K562 (cell line): ENCODE results near the gene KIAA0930. TPM values are rescaled to one million over a fixed set of nuclear protein-coding genes. Genes with fewer than 3 reads are reported as not detected.

Experiments used
- ATAC-seq: fragments of 200-7000 bp; cut with Tn5 transposase; 3 replicates; pipeline ENCODE4 v1.9.1; 2020; ENCODE audit warnings: moderate library complexity
- BruUV-seq: library from RNA; stranded (reverse); fragments of 400-500 nt; replicated peaks from 2 replicates; lab custom pipeline; 2021; lab: Mats Ljungman, UMichigan
- CTCF ChIA-PET: fragments of 300-600 bp; formaldehyde crosslinking; extraction: SDS; loops from one replicate; lab custom pipeline; 2021; ENCODE audit warnings: low intra/inter-chr PET ratio; lab: Yijun Ruan, JAX
- POLR2A ChIA-PET: fragments of 300-600, 350-650 bp; sonication (Branson Sonifier 250); formaldehyde crosslinking; extraction: SDS; loops from one replicate; lab custom pipeline; 2021; ENCODE audit warnings: antibody characterized with exemption, inconsistent platforms; lab: Yijun Ruan, JAX
- DNase-seq, 4 experiments: peaks; one replicate each; pipeline versions ENCODE4 v3.0.0 to v3.0.0-alpha.2; 2011 to 2018; ENCODE audit warnings: low spot score in 3 of 4, mixed read lengths in 3 of 4; ENCODE audit errors: extremely low read depth in 1 of 4
- FAIRE-seq: peaks from 2 replicates; lab custom pipeline; 2011; peaks lifted over from hg19 to GRCh38; lab: Jason Lieb, UNC
- H2AFZ ChIP-seq: 2 replicates; pipeline ENCODE4 v1.6.0; 2011; ENCODE audit warnings: low read depth, low read length, control low read depth, inconsistent platforms
- H3K27ac ChIP-seq: fragments of 200-600 bp; 3 replicates; pipeline ENCODE4 v1.8.0; 2011; ENCODE audit warnings: low read depth, mild to moderate bottlenecking, control low read depth, inconsistent platforms, low read length, moderate library complexity, mixed read lengths; ENCODE audit errors: extremely low read depth
- H3K27me3 ChIP-seq, 2 experiments: fragments of 300-600 bp in 1 of 2; 2 replicates in 1 of 2; 3 replicates in 1 of 2; pipeline versions ENCODE4 v1.6.0 to v1.8.0; 2011; ENCODE audit warnings: inconsistent platforms in 2 of 2, low read length in 2 of 2, mild to moderate bottlenecking in 1 of 2, mixed read lengths in 1 of 2, moderate library complexity in 1 of 2; ENCODE audit not compliant: control insufficient read depth in 2 of 2, insufficient read depth in 2 of 2
- H3K36me3 ChIP-seq: fragments of 300-600 bp; 3 replicates; pipeline ENCODE4 v1.8.0; 2011; ENCODE audit warnings: mild to moderate bottlenecking, low read length, inconsistent platforms; ENCODE audit not compliant: control insufficient read depth, insufficient read depth
- H3K4me1 ChIP-seq, 2 experiments: fragments of 200-600 bp in 1 of 2; replicated peaks in 1 of 2; 2 replicates in 1 of 2; 3 replicates in 1 of 2; pipeline versions ENCODE4 v1.5.1 to v1.8.0; 2011; ENCODE audit warnings: inconsistent platforms in 2 of 2, low read length in 2 of 2, mild to moderate bottlenecking in 1 of 2, mixed read lengths in 1 of 2, moderate library complexity in 1 of 2; ENCODE audit not compliant: control insufficient read depth in 2 of 2, insufficient read depth in 2 of 2
- H3K4me2 ChIP-seq: 2 replicates; pipeline ENCODE4 v1.6.1; 2011; ENCODE audit warnings: low read length, control low read depth, inconsistent platforms, mixed read lengths; ENCODE audit not compliant: insufficient read depth
- H3K4me3 ChIP-seq: fragments of 200-600 bp; sonication (generic), shearing (Covaris generic); 2 replicates; pipeline ENCODE4 v1.5.1; 2016; ENCODE audit warnings: control low read depth, inconsistent platforms
- H3K79me2 ChIP-seq: fragments of 200-600 bp; 3 replicates; pipeline ENCODE4 v1.8.0; 2011; ENCODE audit warnings: low read length, inconsistent platforms; ENCODE audit not compliant: control insufficient read depth, insufficient read depth
- H3K9ac ChIP-seq, 2 experiments: 2 replicates each; pipeline versions ENCODE4 v1.6.0 to v1.6.1; 2011; ENCODE audit warnings: low read depth in 2 of 2, low read length in 2 of 2, control low read depth in 1 of 2, inconsistent platforms in 1 of 2, mild to moderate bottlenecking in 1 of 2, mixed read lengths in 1 of 2; ENCODE audit not compliant: insufficient read depth in 1 of 2
- H3K9me1 ChIP-seq: one replicate; pipeline ENCODE4 v1.6.0; 2011; ENCODE audit warnings: inconsistent platforms, mild to moderate bottlenecking, low read length, moderate library complexity; ENCODE audit not compliant: control insufficient read depth, insufficient read depth
- H3K9me3 ChIP-seq: replicated peaks from 2 replicates; pipeline ENCODE4 v1.5.1; 2011; ENCODE audit warnings: low read depth, low read length, inconsistent platforms; ENCODE audit not compliant: control insufficient read depth, insufficient read depth
- H4K20me1 ChIP-seq: replicated peaks from 2 replicates; pipeline ENCODE4 v1.6.1; 2011; ENCODE audit warnings: low read length, inconsistent platforms, mixed read lengths; ENCODE audit not compliant: control insufficient read depth, insufficient read depth
- NFIC ChIP-seq: fragments of 450-650 bp; IDR thresholded peaks from 2 replicates; pipeline ENCODE4 v1.6.1; 2017; ENCODE audit warnings: mild to moderate bottlenecking, inconsistent platforms
- PHB2 ChIP-seq: fragments of 450-650 bp; IDR thresholded peaks from 2 replicates; pipeline ENCODE4 v1.6.1; 2017; ENCODE audit warnings: low read depth
- ZFP36 ChIP-seq: fragments of 150-350 bp; IDR thresholded peaks from 2 replicates; pipeline ENCODE4 v1.6.1; 2018; ENCODE audit warnings: low read length, low read depth; ENCODE audit not compliant: partially characterized antibody
- ZNF217 ChIP-seq: sonication (generic); formaldehyde crosslinking; IDR thresholded peaks from 2 replicates; pipeline ENCODE4 v1.8.0; 2022; ENCODE audit warnings: mild to moderate bottlenecking, missing genetic modification reagents
- ZNF23 ChIP-seq: fragments of 250-450 bp; sonication (Bioruptor Pico); IDR thresholded peaks from 2 replicates; pipeline ENCODE4 v1.4.0; 2020; ENCODE audit warnings: mild to moderate bottlenecking
- ZNF644 ChIP-seq: fragments of 200-800 bp; sonication (Bioruptor generic); IDR thresholded peaks from 2 replicates; pipeline ENCODE4 v1.6.1; 2016; ENCODE audit warnings: low read depth, missing genetic modification characterization, missing compliant biosample characterization
- WGBS: fragments of 100-300 bp; shearing (Covaris generic); methylation state at CpG from one replicate; pipeline ENCODE4 v1.1.6; 2016; ENCODE audit warnings: low coverage, mixed read lengths; ENCODE audit not compliant: insufficient coverage; ENCODE audit errors: missing lambda C conversion rate; 5-methylcytosine and 5-hydroxymethylcytosine counted together
- in situ Hi-C: fragments of 300-500 bp; cut with MboI; formaldehyde crosslinking; loops from 4 replicates; pipeline ENCODE4 v1.15.0; 2018; ENCODE audit warnings: inconsistent platforms, mixed read lengths
- intact Hi-C: fragments of 100-400 bp; cut with micrococcal nuclease; formaldehyde crosslinking; loops from 2 replicates; pipeline ENCODE4 v1.14.2; 2022
- polyA plus RNA-seq, 8 experiments: library from polyadenylated mRNA; depleted of rRNA in 4 of 8; stranded (reverse) in 5 of 8; unstranded in 3 of 8; fragments of >200 nt; fragmentation: Nextera tagmentation in 2 of 8; fragmentation: Illumina TruSeq in 1 of 8; extraction: Ambion mirVana in 2 of 8; extraction: Trizol in 1 of 8; gene quantifications; 2 replicates each; pipeline versions ENCODE4 v1.2.1 to v1.2.3, GENCODE V29; 2011 to 2014; ENCODE audit warnings: inconsistent platforms in 1 of 8, missing spikeins in 1 of 8
- total RNA-seq, 7 experiments: library from RNA; depleted of rRNA in 6 of 7; stranded (reverse); fragments of >200 nt in 6 of 7; fragmentation: Illumina TruSeq in 2 of 7; extraction: Trizol in 2 of 7; gene quantifications; 2 replicates each; pipeline versions ENCODE4 v1.2.1 to v1.2.3, GENCODE V29; 2011 to 2021; ENCODE audit warnings: low replicate concordance in 1 of 7

The KIAA0930 gene
- total and polyA plus RNA-seq, 9 of the 15 experiments (the other 6 are each of a cell fraction or from before 2014, with no cell fraction given) = 0.24 to 12.1 (median 6.4) TPM

- no peaks in the 10 kb centered on the region for H3K79me2 ChIP-seq
- H3K9me1 ChIP-seq = peaks cover 6% of the 10 kb centered on the region
- BruUV-seq = no TSS peak
- H3K4me3 ChIP-seq = no peak overlapping the region
- H3K9ac ChIP-seq = no peak overlapping the region
- H3K27me3 ChIP-seq = no peaks in the 10 kb centered on the region
- H3K4me1 ChIP-seq = peaks cover 0 to 38% of the 10 kb centered on the region in 2 experiments; a peak in 2 of 5 replicates
- intact Hi-C loops = loop anchor here (10.0 kb wide), 1 partner anchor 97 kb away; no protein-coding TSS in a partner anchor
- no peak overlapping the region for H2AFZ ChIP-seq
- H3K27ac ChIP-seq = no peak overlapping the region
- TF ChIP-seq ZNF23 (CRISPR knock-in tag) = no peak
- no peak for TF ChIP-seq PHB2
- no peak for TF ChIP-seq ZNF217 (CRISPR knock-in tag)
- peak; percentile 25; the same call in 1 of the 2 replicates for TF ChIP-seq NFIC
- H4K20me1 ChIP-seq = no peaks in the 10 kb centered on the region; the same call in 1 of the 2 replicates
- in situ Hi-C loops = no loop called here
- 12% methylated on average over 8 of the region's 9 CpGs for WGBS
- no peak for DNase-seq
- FAIRE-seq = no peak
- H3K4me2 ChIP-seq = no peak overlapping the region
- POLR2A ChIA-PET = no interaction called here
- no peaks in the 10 kb centered on the region for H3K9me3 ChIP-seq
- CTCF ChIA-PET = no interaction called here
- no peak for ATAC-seq
- H3K36me3 ChIP-seq = no peaks in the 10 kb centered on the region
Observed at GRCh38 chr22:45201678-45202332, 38.9 kb downstream of the KIAA0930 start.

DNA sequence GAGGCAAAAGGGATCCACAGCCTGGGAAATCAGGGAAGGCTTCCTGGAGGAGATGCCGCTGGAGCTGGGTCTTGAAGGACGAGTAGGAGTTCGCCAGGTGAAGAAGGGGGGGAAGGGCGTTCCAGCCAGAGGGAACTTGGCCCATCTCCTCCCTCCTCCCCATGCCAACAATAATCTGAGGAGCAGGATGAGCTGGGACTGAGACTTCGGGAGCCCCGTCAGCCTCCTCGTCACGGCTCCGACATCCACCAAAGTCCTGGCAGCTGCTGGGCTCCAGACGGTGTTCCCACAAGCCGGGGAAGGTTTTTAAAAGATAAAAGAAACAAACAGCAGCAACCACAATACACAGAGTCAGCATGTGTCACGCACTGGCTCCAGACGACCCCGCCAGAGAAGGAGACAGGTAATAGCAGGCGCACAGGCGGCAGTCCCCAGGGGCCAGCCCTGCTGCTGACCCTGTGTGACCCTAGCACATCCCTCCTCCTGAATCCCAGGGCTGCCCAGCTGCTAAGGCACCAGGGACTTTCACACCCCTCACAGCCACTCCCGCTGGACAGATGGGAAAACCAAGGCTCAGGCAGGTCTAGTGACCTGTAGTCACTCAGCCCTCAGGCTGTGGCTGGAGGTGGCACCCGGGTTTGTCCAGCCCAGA is 39.7 kb downstream of the KIAA0930 start:
- Histone ChIP-seq H3K36me3 (no peaks in the 10 kb centered on the region), H3K27ac (no peak overlapping the region), H3K9me1 (peaks cover 6% of the 10 kb centered on the region), H4K20me1 (no peaks in the 10 kb centered on the region; the same call in 1 of the 2 replicates), H3K4me3 (no peak overlapping the region), H3K27me3 (no peaks in the 10 kb centered on the region), H3K4me2 (no peak overlapping the region), H3K4me1 (peaks cover 0 to 38% of the 10 kb centered on the region in 2 experiments; a peak in 2 of 5 replicates), H3K79me2 (no peaks in the 10 kb centered on the region), H3K9me3 (no peaks in the 10 kb centered on the region), H2AFZ (no peak overlapping the region), H3K9ac (0 out of 4 replicates have a peak overlapping the region, but pooled peaks of 1 of the 2 experiments have one; percentile 9)
- no TSS peak for BruUV-seq
- DNase-seq (no peak), ATAC-seq (no peak), FAIRE-seq (no peak)
- intact Hi-C loops = loop anchor here (10.0 kb wide), 1 partner anchor 96 kb away; no protein-coding TSS in a partner anchor
- 35% methylated on average over 8 of the region's 18 CpGs for WGBS
- in situ Hi-C loops = no loop called here
- ChIA-PET CTCF (no interaction called here), POLR2A (no interaction called here)
- TF ChIP-seq ZFP36 = peak; percentile 95
- no peak for TF ChIP-seq ZNF644 (tag)
